Heart right ventricle (tissue), 16 donors: ENCODE measurements around the gene TMOD4. TPM values are rescaled to one million over a fixed set of nuclear protein-coding genes. Genes with fewer than 3 reads are reported as not detected.
A peak's percentile ranks its signal among the peaks of the same experiment; 100 is the strongest.

ENCODE experiments used
- ATAC-seq, 8 donors: fragments of 200-7000 bp; cut with Tn5 transposase; one replicate each; pipeline ENCODE4 v1.9.1; 2020; ENCODE audit warnings: mild to moderate bottlenecking in 8 of 8, moderate library complexity in 8 of 8, moderate number of reproducible peaks in 1 of 8
- DNase-seq, 2 donors: peaks; one replicate each; pipeline ENCODE4 v3.0.0-alpha.2; 2020
- H3K27ac ChIP-seq, 10 donors: fragments of 200-600 bp; sonication (generic) in 2 of 10; one replicate each; pipeline versions ENCODE4 v1.5.0 to v1.8.0; 2020 to 2022; ENCODE audit warnings: mild to moderate bottlenecking in 3 of 10
- H3K27me3 ChIP-seq, 7 donors: fragments of 200-600 bp; one replicate each; pipeline ENCODE4 v1.8.0; 2021 to 2022; ENCODE audit warnings: mild to moderate bottlenecking in 2 of 7
- H3K36me3 ChIP-seq, 9 donors: fragments of 200-600 bp; sonication (generic) in 1 of 9; one replicate each; pipeline versions ENCODE4 v1.5.0 to v1.8.0; 2020 to 2022; ENCODE audit warnings: mild to moderate bottlenecking in 2 of 9
- H3K4me1 ChIP-seq, 9 donors: fragments of 200-600 bp; sonication (generic) in 1 of 9; one replicate each; pipeline versions ENCODE4 v1.5.0 to v1.8.0; 2020 to 2022; ENCODE audit warnings: mild to moderate bottlenecking in 4 of 9
- H3K4me3 ChIP-seq, 10 donors: fragments of 200-600 bp; sonication (generic) in 2 of 10; one replicate each; pipeline versions ENCODE4 v1.5.0 to v1.8.0; 2020 to 2022; ENCODE audit warnings: mild to moderate bottlenecking in 7 of 10, moderate library complexity in 2 of 10
- H3K9me3 ChIP-seq, 11 donors: fragments of 200-600 bp in 10 of 11; sonication (generic) in 2 of 11; one replicate each; pipeline versions ENCODE4 v1.5.0 to v1.8.0; 2013 to 2022; ENCODE audit warnings: mild to moderate bottlenecking in 2 of 11, control low read depth in 1 of 11, moderate library complexity in 1 of 11
- CTCF ChIP-seq, 9 donors: fragments of 200-600 bp; sonication (generic) in 2 of 9; IDR thresholded peaks; one replicate each; pipeline versions ENCODE4 v1.5.0 to v1.8.0; 2021 to 2022; ENCODE audit warnings: antibody characterized with exemption in 9 of 9, mild to moderate bottlenecking in 5 of 9, moderate library complexity in 1 of 9
- WGBS, 2 donors: extraction: QIAGEN DNeasy Blood & Tissue Kit; methylation state at CpG; one replicate each; pipeline ENCODE4 v1.1.7; 2013; ENCODE audit warnings: inconsistent platforms in 1 of 2; 5-methylcytosine and 5-hydroxymethylcytosine counted together
- intact Hi-C, 10 donors: fragments of 100-400 bp; cut with DNase I; formaldehyde crosslinking; loops; one replicate each; pipeline versions ENCODE4 v1.11.1 to v1.14.2; 2022
- polyA plus RNA-seq, 2 donors: library from polyadenylated mRNA; stranded (reverse); fragments of 200-250 nt; gene quantifications; one replicate each; pipeline ENCODE4 v1.2.3, GENCODE V29; 2013
- total RNA-seq, 10 donors: library from RNA; stranded (reverse); fragmentation: NEBNext Ultra II Directional in 3 of 10; extraction: Animal tissue kit (Norgen Biotek cat#: 25700) in 3 of 10; gene quantifications; one replicate each; pipeline versions ENCODE4 v1.2.1 to v1.2.4, GENCODE V29; 2021 to 2023
- donor health status: Arrhythmogenic right ventricular cardiomyopathy.
- donor health status: ischemic (EF 13 %, LVEDD 7.1; RV severe dilation, severe dysfunction).
- donor health status: healthy with polysubstance abuse.
- donor health status: DM: no; HTN: yes; CAD: no.
- donor health status: DM: no; HTN: no; CAD: no.
- donor health status: ischemic (EF 25% LVEDD 6.9; RV normal size, moderate dysfunction).
- donor health status: ischemic (EF 25% LVEDD 5.7; RV mildly dilated, moderate dysfunction).
- donor health status: healthy.
- donor health status: DM: yes; HTN: yes; CAD: no.
- donor health status: Ischemic cardiomyopathy.
- donor health status: ischemic (EF 35%, LVEDD 5.7; RV mildly dilated, moderate dysfunction).
- donor health status: nonischemic (EF 11% LVEDD 7.7; RV severe dilation, severe dysfunction).
- donor health status: DM: yes; HTN: yes; CAD: no.
- donor health status: PGD.
- donor health status: ischemic (EF 29% LVEDD 5.4; RV normal size, mild dysfunction).
- donor health status: nonischemic (EF 23%, LVEDD 6.1; RV moderate dilation, normal function).

The TMOD4 gene
- total and polyA plus RNA-seq, 12 donors: 0.06 to 0.88 (median 0.60) TPM; not detected in 8

GRCh38 chr1:151134396-151134795 lies 41.4 kb downstream of the TMOD4 start:
- Histone ChIP-seq H3K36me3 (peaks cover 0 to 73% (median 24%) of the 10 kb centered on the region in 9 donors), H3K4me1 (peaks cover 0 to 47% (median 11%) of the 10 kb centered on the region in 9 donors), H3K4me3 (no peak overlapping the region), H3K9me3 (no peaks in the 10 kb centered on the region), H3K27ac (peak overlapping the region in 1 of 10 donors; percentile 6), H3K27me3 (no peaks in the 10 kb centered on the region)
- no peak for TF ChIP-seq CTCF (IDR thresholded peaks at IDR 0.05)
- ATAC-seq (no peak), DNase-seq (no peak)
- intact Hi-C loops: no loop called here
- 73 to 80% methylated on average over 3 of the region's 3 CpGs for WGBS, 2 donors

- intact Hi-C loops: no loop called here
- H3K4me1 ChIP-seq: peaks cover 0 to 43% (median 19%) of the 10 kb centered on the region in 9 donors
- peaks cover 0 to 61% (median 21%) of the 10 kb centered on the region in 9 donors for H3K36me3 ChIP-seq
- H3K27me3 ChIP-seq: no peaks in the 10 kb centered on the region
- H3K4me3 ChIP-seq: no peak overlapping the region
- no peak for TF ChIP-seq CTCF (IDR thresholded peaks at IDR 0.05)
- no peaks in the 10 kb centered on the region for H3K9me3 ChIP-seq
- 76 to 79% methylated on average over 51 to 63 of the region's 65 CpGs for WGBS, 2 donors
- ATAC-seq: peak in 3 of 8 donors; percentile 4 to 29 (median 10)
- no peak overlapping the region for H3K27ac ChIP-seq
- no peak for DNase-seq
Observed at GRCh38 chr1:151133018-151133806, 42.6 kb downstream of the TMOD4 start.

- no peaks in the 10 kb centered on the region for H3K9me3 ChIP-seq
- 61 to 76% methylated on average over 61 to 74 of the region's 74 CpGs for WGBS, 2 donors
- DNase-seq: no peak
- H3K4me1 ChIP-seq: peaks cover 0 to 37% (median 15%) of the 10 kb centered on the region in 9 donors
- peak in 2 of 8 donors; percentile 5 to 27 for ATAC-seq
- H3K27me3 ChIP-seq: no peaks in the 10 kb centered on the region
- H3K4me3 ChIP-seq: peak overlapping the region in 7 of 10 donors; percentile 10 to 52 (median 44)
- peak overlapping the region in 7 of 10 donors; percentile 47 to 72 (median 61) for H3K27ac ChIP-seq
- intact Hi-C loops: no loop called here
- no peak for TF ChIP-seq CTCF (IDR thresholded peaks at IDR 0.05)
- H3K36me3 ChIP-seq: peaks cover 0 to 56% (median 21%) of the 10 kb centered on the region in 9 donors
Observed at GRCh38 chr1:151132335-151133017, 43.3 kb downstream of the TMOD4 start.

- no peak for TF ChIP-seq CTCF (IDR thresholded peaks at IDR 0.05)
- intact Hi-C loops: no loop called here
- ATAC-seq: peak; percentile 22 to 58 (median 47)
- Histone ChIP-seq H3K4me3 (peak overlapping the region in 9 of 10 donors; percentile 10 to 52 (median 41)), H3K36me3 (peaks cover 0 to 49% (median 19%) of the 10 kb centered on the region in 9 donors), H3K4me1 (peaks cover 0 to 34% (median 15%) of the 10 kb centered on the region in 9 donors), H3K27me3 (no peaks in the 10 kb centered on the region), H3K9me3 (no peaks in the 10 kb centered on the region), H3K27ac (peak overlapping the region in 8 of 10 donors; percentile 47 to 72 (median 58))
- peak in 1 of 2 donors; percentile 36 for DNase-seq
- 52 to 54% methylated on average over 39 of the region's 39 CpGs for WGBS, 2 donors
Observed at GRCh38 chr1:151131701-151132334, 44.0 kb downstream of the TMOD4 start.
